Vagina (tissue), 2 donors: ENCODE results near the gene CST2. TPM values are rescaled to one million over a fixed set of nuclear protein-coding genes. Genes with fewer than 3 reads are reported as not detected.
"Not testable (repeated sequence)": the region's sequence is repeated elsewhere in the genome, so short reads cannot be mapped to it uniquely, and the experiment has no call there.

Source experiments
- DNase-seq, 2 donors: peaks; one replicate each; pipeline ENCODE4 v3.0.0-alpha.2; 2017; ENCODE audit errors: extremely low spot score in 2 of 2
- H3K27ac ChIP-seq: fragments of 200-600 bp; sonication (generic); one replicate; pipeline ENCODE4 v1.5.1; 2019
- H3K27me3 ChIP-seq: fragments of 200-600 bp; sonication (generic); one replicate; pipeline ENCODE4 v1.5.1; 2019
- H3K36me3 ChIP-seq, 2 donors: fragments of 200-600 bp; sonication (generic); one replicate each; pipeline ENCODE4 v1.5.1; 2017 to 2019
- H3K4me1 ChIP-seq: fragments of 200-600 bp; sonication (generic); one replicate; pipeline ENCODE4 v1.5.1; 2019
- H3K4me3 ChIP-seq, 2 donors: fragments of 200-600 bp; sonication (generic); 1 replicate in 1 of 2; 2 replicates in 1 of 2; pipeline ENCODE4 v1.5.1; 2016 to 2019
- H3K9me3 ChIP-seq: fragments of 200-600 bp; sonication (generic); one replicate; pipeline ENCODE4 v1.5.1; 2019
- CTCF ChIP-seq, 3 experiments: fragments of 450-650 bp in 2 of 3; fragments of 200-600 bp in 1 of 3; sonication (generic) in 1 of 3; IDR thresholded peaks; one replicate each; pipeline ENCODE4 v1.5.1; 2017 to 2019; ENCODE audit warnings: antibody characterized with exemption in 3 of 3, mild to moderate bottlenecking in 2 of 3, moderate library complexity in 2 of 3
- POLR2A ChIP-seq, 2 donors: fragments of 450-650 bp; IDR thresholded peaks; one replicate each; pipeline ENCODE4 v1.6.1; 2017; ENCODE audit warnings: antibody characterized with exemption in 2 of 2, mild to moderate bottlenecking in 2 of 2, moderate library complexity in 2 of 2
- POLR2AphosphoS5 ChIP-seq, 2 donors: sonication (generic); formaldehyde crosslinking; IDR thresholded peaks; one replicate each; pipeline ENCODE4 v1.9.0; 2017; ENCODE audit warnings: antibody characterized with exemption in 2 of 2, mild to moderate bottlenecking in 2 of 2, low read depth in 1 of 2; ENCODE audit not compliant: insufficient read depth in 1 of 2
- intact Hi-C: fragments of 100-400 bp; cut with DNase I; formaldehyde crosslinking; loops from one replicate; pipeline ENCODE4 v1.15.1; 2023
- total RNA-seq: library from RNA; depleted of rRNA; stranded (reverse); fragments of >200 nt; gene quantifications from one replicate; pipeline ENCODE4 v1.2.3, GENCODE V29; 2016

Gene CST2
- total RNA-seq, 1 donor from 2014 or later, result not detected

DNA sequence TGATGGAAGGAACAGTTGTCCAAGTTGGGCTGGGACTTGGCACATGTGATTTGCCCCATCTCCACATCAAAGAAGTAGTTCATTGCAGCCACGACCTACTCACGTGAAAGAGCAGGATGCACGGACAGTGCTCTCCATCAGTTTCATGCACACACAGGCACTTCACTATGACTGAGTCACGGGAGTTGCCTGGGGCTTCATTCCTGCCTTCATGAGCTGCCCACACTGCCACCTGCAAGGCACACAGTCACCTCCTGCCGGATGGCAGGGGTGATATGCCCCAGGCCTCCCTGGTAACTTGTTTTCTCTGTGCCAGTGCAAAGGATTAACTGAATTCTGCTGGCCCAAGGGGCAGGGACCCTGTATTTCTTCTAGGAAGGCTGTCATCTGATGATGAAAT is 30.2 kb upstream of the CST2 start:
- no peak overlapping the region for H3K27ac ChIP-seq
- intact Hi-C loops, result no loop called here
- H3K9me3 ChIP-seq, result no peaks in the 10 kb centered on the region
- DNase-seq, result no peak
- H3K36me3 ChIP-seq, result no peaks in the 10 kb centered on the region
- no peaks in the 10 kb centered on the region for H3K4me1 ChIP-seq
- no peaks in the 10 kb centered on the region for H3K27me3 ChIP-seq
- no peak overlapping the region for H3K4me3 ChIP-seq
- TF ChIP-seq POLR2AphosphoS5 (IDR thresholded peaks at IDR 0.05; ENCODE audit: insufficient read depth in 1 of 2, low read depth in 1 of 2) (no peak), CTCF (IDR thresholded peaks at IDR 0.05) (no peak), POLR2A (IDR thresholded peaks at IDR 0.05) (no peak)

DNA sequence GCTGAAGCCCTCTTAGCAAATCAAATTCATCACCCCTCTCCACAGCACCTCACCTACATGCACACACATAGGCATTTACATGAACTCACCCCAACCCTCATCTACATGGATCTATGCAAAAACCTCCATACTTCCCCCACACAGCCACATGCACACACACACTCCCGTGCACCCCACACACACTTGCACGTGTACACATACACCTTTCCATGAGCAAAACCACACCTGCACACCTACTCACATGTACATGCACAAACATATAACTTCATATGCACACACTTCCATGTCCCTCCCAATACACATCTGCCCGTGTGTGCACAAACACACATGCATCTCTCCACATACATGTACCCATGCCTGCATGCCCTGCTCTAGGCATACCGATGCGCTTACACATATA is 29.7 kb upstream of the CST2 start:
- TF ChIP-seq POLR2AphosphoS5 (IDR thresholded peaks at IDR 0.05; ENCODE audit: insufficient read depth in 1 of 2, low read depth in 1 of 2), result no peak
- TF ChIP-seq CTCF (IDR thresholded peaks at IDR 0.05), result no peak
- no peak for TF ChIP-seq POLR2A (IDR thresholded peaks at IDR 0.05)
- intact Hi-C loops, result no loop called here
- Histone ChIP-seq H3K27me3 (no peaks in the 10 kb centered on the region), H3K9me3 (no peaks in the 10 kb centered on the region), H3K36me3 (no peaks in the 10 kb centered on the region), H3K4me1 (no peaks in the 10 kb centered on the region), H3K27ac (no peak overlapping the region), H3K4me3 (no peak overlapping the region)
- no peak for DNase-seq

DNA sequence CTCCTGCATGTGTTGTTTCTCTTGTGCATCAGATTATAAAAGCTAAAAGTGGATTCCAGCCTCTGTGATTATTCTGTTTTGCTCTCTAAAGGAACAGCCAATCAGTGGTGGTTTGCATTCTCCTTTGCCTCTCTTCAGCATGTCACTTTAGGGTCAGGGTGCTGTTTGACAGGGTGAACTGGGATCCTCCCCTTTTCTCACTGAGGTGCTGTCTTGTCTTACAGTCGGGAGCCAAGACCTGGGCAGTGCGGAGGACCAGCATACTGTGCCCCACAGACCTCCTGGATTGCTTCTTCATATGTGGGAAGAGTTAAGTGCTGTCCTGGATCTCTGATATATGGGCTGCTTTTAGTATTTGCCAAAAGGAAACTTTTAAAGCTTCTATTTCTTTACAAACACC is 15.2 kb upstream of the CST2 start:
- intact Hi-C loops, result no loop called here
- Histone ChIP-seq H3K9me3 (no peaks in the 10 kb centered on the region), H3K27me3 (no peaks in the 10 kb centered on the region), H3K4me3 (no peak overlapping the region), H3K4me1 (no peaks in the 10 kb centered on the region), H3K36me3 (no peaks in the 10 kb centered on the region), H3K27ac (no peak overlapping the region)
- DNase-seq, result no peak
- TF ChIP-seq CTCF (IDR thresholded peaks at IDR 0.05), result no peak
- TF ChIP-seq POLR2A (IDR thresholded peaks at IDR 0.05), result no peak
- no peak for TF ChIP-seq POLR2AphosphoS5 (IDR thresholded peaks at IDR 0.05; ENCODE audit: insufficient read depth in 1 of 2, low read depth in 1 of 2)

GRCh38 chr20:23835716-23836115 is 9.2 kb upstream of the CST2 start:
- DNase-seq, result no peak
- Histone ChIP-seq H3K4me1 (no peaks in the 10 kb centered on the region), H3K4me3 (no peak overlapping the region), H3K27ac (no peak overlapping the region), H3K9me3 (no peaks in the 10 kb centered on the region), H3K27me3 (no peaks in the 10 kb centered on the region), H3K36me3 (no peaks in the 10 kb centered on the region)
- TF ChIP-seq POLR2AphosphoS5 (IDR thresholded peaks at IDR 0.05; ENCODE audit: insufficient read depth in 1 of 2, low read depth in 1 of 2) (no peak), CTCF (IDR thresholded peaks at IDR 0.05) (no peak), POLR2A (IDR thresholded peaks at IDR 0.05) (no peak)
- intact Hi-C loops, result no loop called here

DNA sequence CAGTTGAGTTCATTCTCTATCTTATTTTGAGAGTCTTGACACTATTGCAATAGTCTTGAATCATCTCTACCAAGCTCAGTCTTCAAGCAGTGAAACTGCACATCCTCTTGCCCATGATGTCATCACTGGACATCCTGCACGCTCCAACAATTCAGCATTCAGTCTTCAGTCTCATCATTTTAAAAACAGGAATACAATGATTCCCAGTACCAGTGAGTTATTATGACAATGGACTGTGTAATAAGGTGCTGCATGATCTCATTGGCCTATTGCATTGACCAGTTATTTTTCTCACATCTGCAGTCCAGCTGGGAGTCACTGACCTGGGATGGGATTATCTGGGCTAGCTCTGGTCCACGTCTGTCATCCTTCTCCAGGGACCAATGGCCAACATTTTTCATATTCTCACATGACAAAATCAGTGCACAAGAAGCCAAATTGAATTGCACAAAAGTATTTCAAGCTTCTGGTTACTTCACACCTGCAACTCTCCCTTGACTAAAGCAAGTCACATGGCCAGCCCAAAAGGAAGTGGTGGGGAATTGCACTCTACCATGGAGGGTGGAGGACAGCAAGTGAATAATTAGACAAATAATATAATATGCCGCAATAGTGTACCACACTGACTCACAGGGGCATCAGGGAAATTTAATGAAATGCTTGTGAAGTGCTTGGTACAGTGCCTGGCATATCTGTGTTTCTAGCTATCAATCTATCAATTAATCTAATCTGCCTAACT is 6.4 kb upstream of the CST2 start:
- TF ChIP-seq CTCF (IDR thresholded peaks at IDR 0.05), result no peak
- no peak for TF ChIP-seq POLR2AphosphoS5 (IDR thresholded peaks at IDR 0.05; ENCODE audit: insufficient read depth in 1 of 2, low read depth in 1 of 2)
- TF ChIP-seq POLR2A (IDR thresholded peaks at IDR 0.05), result no peak
- Histone ChIP-seq H3K27me3 (no peaks in the 10 kb centered on the region), H3K9me3 (no peaks in the 10 kb centered on the region), H3K4me1 (no peaks in the 10 kb centered on the region), H3K36me3 (no peaks in the 10 kb centered on the region), H3K4me3 (no peak overlapping the region), H3K27ac (no peak overlapping the region)
- no peak for DNase-seq
- intact Hi-C loops, result no loop called here

- H3K27ac ChIP-seq, H3K27me3 ChIP-seq, H3K9me3 ChIP-seq, intact Hi-C loops, H3K4me3 ChIP-seq, H3K4me1 ChIP-seq, H3K36me3 ChIP-seq, DNase-seq: not testable (repeated sequence)
Measured at GRCh38 chr20:23831961-23832360, 5.4 kb upstream of the CST2 start.
